CMK (cell line): ENCODE measurements around the gene SCLT1.
"Not testable (repeated sequence)": the region's sequence is repeated elsewhere in the genome, so short reads cannot be mapped to it uniquely, and the experiment has no call there.

Source experiments
- DNase-seq: peaks from one replicate; pipeline ENCODE4 v3.0.0-alpha.2; 2010; ENCODE audit warnings: low read depth

Gene SCLT1

DNA sequence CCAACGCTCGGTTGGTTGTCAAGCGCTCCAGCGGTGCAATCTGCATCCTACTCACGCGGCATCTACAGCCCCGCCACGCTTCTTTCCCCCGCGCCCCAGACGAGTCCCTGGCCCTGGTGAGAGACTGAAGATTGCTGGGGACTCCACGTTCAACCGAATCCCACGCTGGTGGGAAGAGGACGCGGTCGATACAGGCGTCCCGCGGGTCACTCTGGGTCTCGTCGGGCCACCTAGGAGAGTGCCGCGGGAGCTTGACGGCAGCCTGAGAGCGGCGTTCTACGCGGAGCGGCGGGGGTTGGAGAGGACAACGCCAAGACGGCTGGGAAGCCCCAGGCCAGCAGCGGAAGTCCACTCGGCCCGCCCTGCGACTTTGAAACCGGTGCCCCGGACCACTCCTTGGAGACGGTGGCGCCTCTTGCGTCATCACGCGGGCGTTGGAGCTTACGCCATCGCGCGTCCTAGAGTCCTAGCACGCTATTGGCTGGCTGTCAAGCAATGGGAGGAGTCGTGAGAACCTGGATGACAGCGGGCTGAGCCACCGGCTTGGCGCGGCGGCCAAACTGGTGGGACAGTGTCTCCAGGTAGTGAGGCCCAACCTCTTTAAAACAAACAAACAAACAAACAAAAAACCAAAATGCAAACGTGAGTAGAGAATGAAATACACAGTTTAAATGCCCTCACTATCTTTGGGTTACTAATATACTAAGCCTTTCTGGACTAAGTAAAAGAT lies at the start of gene SCLT1:
TSS of gene SCLT1 (minus strand) at position 349 of the 730 bp plus-strand sequence. CDS start 436 bp downstream, outside the sequence.
- peak; percentile 87 for DNase-seq

DNA sequence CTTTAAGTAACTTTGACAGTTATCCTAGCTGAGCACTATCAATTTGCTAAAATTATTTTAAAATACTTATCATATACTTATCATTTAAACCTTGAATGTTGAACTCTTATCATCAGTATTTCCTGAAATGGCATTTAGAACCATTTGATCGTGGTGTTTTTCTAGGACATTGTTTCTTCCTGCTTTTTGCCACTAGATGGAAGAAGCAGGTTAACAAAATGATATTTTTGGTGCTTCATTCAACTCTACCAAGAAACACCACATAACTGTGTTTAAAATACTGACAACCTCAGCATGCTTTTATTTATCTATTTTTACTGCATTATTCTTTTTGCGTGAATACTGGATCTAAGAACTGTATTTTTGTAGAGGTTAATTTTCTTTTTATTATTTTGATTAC lies 47.2 kb upstream of the SCLT1 start:
- DNase-seq = no peak

DNA sequence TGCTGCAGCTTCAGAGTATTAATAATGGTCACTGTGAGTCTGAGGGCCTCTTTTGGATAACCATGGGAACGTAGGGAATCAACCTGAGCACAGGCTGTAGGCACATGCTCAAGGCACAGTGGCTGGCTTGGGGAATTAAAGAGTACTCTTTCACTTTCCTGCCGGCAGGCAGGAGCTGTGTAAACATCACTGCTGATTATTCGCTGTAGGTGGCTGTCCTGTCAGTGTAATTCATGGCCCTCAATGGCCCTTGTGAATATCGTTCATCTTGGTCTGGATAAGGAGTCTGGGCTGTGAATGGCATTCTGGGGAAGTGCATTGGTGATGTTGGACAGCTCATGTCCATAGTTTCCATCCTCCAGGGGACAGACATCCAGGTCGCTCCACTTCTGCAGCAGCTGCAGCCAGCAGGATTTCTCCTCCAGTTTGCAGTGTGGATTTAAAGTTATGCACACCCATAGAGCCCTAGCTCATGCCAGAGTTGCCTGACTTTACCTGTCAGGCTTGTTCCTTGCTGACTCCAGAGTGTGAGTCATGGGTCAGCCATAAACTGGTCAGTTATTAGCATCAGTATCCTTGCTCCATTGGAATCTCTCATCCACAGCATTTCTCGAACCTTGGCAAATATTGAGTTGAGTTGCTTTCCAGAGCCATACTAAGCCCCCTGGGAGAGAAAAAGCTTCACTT lies 45.6 kb upstream of the SCLT1 start:
- DNase-seq = no peak

DNA sequence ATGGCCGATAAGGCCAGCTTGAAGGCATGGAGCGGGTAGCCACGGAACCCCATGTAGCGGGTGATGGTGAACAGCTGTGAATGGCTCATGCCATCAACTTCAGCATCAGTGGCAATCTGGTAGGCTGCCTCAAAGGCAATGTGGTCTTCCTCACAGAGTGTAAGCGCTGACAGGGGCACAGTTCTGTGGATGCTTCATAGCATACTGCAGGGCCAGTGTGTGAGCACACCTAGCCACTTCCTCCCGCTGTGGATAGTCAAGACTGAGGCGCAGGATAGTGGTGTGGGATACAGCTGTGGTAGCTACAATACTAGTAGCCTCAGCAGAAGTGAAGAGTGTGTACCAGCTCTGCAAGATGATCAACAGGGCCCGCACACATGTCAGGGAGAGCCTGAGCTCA lies 43.1 kb upstream of the SCLT1 start:
- DNase-seq = no peak

DNA sequence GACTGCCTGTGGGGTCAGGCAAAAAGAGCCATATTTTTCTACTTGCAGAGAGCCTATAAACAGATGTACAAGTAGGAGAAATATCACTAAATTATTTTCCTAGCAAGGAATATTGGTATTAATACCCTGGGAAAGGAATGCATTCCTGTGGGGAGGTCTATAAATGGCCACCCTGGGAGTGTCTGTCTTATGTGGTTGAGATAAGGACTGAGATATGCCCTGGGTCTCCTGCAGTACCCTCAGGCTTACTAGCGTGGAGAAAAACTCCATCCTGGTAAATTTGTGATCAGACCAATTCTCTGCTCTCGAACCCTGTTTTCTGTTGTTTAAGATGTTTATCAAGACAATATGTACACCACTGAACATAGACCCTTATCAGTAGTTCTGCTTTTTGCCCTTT lies 38.0 kb upstream of the SCLT1 start:
- no peak for DNase-seq

DNA sequence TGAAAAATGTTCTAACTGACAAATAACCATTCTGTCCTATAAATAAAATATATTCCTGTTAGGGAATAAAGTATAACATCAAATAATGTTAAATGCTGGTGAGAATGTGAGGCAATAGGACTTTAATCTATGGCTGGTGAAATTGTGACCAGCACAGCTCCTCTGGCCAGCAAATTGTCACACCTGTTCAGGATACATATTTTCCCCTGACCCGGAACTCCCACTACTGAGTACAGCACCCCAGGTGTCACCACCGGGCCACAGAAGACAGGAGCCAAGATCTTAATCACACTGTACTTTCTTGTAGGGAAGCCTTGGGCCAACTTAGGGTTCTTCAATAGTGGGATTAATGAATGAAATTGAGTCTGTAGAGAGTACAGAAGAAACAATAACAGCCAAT lies 35.8 kb upstream of the SCLT1 start:
- DNase-seq = no peak

DNA sequence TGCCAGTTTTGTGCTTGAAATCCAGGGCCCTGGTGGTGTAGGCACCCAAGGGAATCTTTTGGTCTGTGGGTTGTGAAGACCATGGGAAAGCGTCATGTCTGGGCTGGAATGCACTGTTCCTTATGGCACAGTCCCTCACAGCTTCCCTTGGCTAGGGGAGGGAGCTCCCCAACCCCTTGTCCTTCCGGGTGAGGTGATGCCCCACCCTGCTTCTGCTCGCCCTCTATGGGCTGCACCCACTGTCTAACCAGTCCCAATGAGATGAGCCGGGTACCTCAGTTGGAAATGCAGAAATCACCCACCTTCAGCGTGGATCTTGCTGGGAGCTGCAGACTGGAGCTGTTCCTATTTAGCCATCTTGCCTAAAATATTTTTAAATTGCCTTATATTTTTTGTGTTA lies 33.3 kb upstream of the SCLT1 start:
- not testable (repeated sequence) for DNase-seq

DNA sequence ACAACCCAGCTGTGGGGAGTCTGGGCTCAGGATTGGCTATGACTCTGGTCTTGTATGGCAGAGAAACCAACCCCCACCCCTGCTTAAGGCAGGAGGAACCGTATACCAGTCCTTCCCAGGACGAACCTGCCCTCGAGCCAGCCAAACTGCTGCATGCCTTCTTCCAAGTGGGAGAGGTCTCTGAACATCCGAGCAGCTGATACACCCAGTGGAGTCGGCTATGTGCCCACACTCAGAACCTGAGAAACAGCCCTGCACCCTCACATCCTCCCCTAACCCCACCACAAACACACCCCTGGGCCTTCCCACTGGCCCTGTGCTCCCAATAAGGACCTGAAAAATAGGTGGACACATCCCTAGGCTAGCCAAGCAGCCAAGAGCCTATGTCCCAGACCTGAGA lies 24.4 kb upstream of the SCLT1 start:
- DNase-seq = no peak

DNA sequence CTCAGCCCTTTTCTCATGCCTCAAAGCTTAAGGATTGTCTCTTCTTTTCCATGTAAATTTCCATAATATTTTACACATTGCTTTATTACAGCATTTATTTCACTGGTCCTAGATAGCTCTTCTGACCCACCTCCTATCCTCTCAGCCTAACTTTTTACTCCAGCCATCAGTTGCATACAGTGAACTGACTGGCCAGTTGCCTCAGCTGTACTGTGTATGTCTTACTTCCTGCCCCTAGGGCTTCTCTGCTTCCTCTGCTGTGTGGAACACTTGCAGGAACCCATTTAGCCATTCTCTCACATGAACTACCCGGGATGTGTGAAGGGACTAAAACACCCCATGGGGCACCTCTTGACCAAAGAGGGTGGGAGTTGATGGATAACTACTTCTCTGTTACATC lies 20.6 kb upstream of the SCLT1 start:
- DNase-seq = no peak

DNA sequence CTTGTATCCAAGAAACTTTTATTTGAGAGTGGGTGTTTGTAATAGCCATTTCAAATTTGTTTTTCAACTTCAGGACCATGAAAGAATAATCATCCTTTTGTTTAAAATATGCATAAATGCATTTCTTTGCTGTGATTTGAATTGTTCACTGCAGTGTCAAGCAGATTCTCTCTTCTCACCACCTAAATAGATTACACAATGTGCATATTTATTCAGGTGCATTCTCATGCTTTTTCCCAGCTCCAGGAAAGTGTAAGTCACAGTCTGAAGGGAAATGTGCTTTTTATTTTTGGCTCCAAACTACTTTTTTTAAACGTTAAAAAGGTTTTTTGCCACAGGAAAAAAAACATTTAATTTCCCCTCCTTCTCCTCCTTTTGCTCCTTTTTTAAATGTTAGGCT lies 20.1 kb upstream of the SCLT1 start:
- no peak for DNase-seq

DNA sequence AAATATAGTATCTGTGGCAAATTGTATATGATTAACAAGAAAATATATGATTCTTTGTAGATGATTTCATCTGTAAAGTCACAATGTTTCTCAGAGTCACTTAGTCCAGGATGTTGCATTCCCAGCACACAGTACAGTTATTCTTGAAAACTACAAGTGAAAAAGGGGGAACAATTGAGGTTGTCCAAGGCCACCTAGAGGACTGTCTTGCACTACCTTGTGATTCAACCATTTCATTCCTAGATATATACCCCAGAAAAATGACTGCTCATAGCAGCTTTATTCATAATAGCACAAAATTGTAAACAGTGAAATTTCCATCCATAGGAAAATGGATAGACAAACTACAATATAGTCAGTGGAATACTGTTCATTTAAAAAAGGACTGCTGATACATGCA lies 18.6 kb upstream of the SCLT1 start:
- no peak for DNase-seq

DNA sequence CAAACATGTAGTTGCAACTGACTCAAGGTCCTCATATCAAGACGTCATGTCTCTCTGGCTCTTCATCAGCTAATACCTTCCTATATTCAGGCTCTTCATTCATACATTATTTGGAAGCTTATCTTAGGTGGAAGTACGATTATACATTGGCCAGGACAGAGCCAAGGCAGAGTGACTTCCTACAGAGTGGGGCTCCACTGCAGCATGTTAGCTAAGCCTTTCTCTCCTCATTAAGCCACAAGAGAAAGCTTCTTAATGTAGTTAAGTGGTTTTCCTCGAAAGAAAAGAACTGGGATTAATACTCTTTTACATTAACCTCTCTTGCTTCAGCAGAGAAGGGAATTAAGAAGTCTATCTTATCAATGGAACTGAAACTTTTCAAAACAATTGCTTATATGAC lies 17.6 kb upstream of the SCLT1 start:
- DNase-seq = no peak

DNA sequence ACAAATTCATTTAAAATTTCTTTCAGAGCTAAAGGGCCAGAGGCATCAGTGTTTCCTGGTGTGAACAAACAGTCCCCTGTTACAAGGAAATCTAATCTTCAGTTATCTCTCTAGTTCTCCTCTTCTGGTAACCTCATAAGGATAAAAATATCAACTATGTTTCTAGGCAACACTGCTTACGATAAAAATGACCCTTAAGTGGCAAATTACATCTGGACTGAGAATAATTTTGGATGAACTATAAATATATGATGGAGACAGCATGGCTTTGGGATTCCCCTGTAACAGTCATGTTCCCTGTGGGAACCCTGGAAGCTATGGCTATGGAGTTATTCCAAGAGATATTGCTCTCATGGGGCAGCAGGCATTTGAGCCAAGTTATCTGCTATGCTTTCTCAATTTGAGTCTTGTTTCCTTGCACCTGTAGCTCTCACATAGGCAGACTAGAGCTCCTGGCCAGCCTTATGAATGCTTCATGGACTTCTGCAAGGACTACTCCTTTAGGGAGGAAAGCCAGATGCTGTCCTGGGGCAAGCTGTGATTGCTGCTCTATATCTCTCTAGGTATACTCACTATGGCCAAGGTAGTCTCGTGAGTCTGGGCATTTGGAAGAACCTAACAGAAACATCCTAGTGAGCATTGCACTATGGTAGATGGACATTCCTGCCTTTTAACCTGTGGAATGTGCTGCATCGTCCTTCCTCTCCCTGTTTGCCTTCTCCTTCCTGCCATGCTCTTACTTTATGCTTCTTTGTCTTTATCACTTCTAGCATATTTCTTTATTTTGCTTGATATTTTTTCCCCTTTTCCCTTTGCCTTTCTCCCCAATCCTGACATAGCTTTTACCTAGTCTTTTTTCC lies 16.9 kb upstream of the SCLT1 start:
- DNase-seq = no peak

DNA sequence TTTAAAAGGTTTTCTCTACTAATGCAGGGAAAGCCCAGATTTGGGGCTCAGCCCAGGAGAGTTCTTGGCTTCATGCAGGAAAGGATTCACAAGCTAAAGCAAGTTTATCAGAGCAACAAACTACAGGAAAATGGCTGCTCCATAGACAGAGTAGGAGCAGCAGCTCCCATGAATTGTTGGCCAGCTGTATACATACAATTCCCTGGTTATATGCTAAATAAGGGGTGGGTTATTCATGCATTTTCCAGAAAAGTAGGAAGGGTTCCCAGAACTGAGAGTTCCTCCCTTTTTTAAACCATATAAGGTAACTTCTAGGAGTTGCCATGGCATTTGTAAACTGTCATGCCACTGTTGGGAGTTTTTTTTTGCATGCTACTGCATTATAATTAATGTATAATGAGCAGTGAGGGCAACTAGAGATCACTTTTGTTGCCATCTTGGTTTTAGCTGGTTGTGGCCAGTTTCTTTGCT lies 5.2 kb upstream of the SCLT1 start:
- no peak for DNase-seq

DNA sequence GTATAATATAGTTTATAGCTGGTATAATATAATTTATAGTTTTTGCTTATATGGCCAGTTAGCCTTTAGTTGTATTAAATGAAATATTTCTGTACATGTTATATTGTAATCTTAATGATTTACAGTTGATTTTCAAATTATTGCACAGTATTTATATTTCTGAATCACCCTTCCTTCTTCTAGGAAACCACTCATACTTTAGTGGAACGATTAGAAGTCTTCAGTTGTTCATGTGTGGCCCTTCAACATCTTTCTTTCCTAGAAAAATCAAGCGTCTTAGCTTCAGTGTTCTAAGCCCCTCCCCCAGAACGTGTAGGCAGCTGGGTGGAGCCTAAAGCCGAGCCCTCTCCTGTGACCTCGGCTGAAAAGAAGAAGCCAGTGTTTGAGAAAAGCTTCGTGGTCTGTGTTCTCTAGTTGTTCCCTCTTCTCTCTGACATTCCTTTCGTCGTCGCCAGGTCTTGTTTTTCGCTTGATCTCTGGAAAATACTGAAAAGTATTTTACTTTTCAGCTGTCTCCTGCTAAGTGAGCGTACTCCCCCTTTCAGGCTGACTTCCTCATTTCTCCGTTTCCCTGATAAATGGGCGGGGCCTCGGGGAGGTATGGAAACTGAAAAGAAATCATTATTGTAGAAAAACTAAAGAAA lies 2.6 kb upstream of the SCLT1 start, which contains the start of gene C4orf33:
TSS of gene C4orf33 (plus strand) at position 342 of the 644 bp plus-strand sequence. CDS start 6,459 bp downstream, outside the sequence.
- DNase-seq = peak; percentile 42

DNA sequence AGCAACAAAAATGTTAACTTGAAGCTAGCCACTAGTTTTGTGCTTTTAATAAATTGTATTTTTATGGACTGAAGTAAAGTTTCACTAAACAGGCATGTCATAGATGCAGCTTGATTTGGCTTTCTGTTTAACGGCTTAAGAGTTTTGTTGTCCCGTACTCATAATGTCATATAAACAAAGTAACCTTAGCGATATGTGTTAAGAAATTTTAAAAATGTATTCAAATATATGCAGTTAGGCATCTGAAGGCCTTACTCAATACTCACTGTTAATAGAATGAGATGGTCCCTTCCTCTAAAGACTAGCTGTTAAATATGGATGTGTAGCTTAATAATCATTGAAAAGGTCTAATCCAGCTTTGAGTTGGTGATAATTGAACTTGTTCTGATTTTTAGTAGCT lies 1.0 kb upstream of the SCLT1 start:
- DNase-seq = no peak

DNA sequence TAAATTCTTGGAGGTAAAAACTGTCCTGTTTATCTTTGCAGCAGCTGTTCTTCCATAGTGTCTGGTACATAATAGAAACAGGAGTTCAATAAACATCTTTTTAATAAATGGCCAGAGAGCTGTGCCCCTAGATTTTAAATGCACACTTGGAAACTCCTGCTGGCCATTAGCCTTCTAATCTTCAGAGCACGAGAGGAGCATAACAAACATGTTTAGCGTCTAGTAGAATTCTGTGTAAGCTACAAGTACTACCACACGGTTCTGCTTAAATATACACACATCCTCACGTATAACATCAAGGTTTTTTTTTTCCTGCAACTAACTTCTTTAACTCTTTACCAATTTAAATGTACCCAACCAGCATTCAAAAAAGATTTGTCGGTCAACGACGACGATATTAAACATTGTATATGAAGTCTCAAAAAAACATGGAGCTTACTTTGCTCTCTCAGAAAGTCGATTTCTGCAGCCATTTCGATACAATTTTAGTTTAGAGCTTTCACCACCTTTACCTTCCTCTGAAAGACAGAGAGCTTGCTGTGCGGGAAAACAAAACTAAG lies 628 bp downstream of the SCLT1 start:
- DNase-seq = no peak

DNA sequence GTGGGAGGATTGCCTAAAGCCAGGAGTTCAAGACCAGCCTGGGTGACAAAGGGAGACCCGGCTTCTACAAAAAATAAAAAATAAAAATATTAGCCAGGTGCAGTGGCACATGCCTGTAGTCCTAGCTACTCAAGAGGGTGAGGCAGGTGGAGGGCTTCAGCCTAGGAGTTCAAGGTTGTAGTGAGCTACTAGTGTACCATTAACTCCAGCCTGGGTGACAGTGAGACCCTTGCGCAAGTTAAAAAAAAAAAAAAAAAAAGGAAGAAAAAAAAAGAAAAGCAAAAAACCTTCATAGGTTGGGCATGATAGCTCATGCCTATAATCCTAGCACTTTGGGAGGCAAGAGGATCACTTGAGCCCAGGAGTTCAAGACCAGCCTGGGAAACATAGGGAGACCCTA lies 5.8 kb downstream of the SCLT1 start:
- DNase-seq = no peak

DNA sequence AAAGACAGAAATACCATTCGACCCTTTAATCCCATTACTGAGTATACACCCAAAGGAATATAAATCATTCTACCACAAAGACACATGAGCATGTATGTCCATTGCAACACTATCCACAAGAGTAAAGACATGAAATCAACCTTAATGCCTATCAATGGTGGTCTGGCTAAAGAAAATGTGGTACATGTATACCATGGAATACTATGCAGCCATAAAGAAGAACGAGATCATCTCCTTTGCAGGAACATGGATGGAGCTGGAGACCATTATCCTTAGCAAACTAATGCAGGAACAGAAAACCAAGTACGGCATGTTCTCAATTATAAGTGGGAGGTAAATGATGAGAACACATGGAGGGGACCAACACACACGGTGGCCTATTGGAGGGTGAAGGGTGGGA lies 7.9 kb downstream of the SCLT1 start:
- no peak for DNase-seq

DNA sequence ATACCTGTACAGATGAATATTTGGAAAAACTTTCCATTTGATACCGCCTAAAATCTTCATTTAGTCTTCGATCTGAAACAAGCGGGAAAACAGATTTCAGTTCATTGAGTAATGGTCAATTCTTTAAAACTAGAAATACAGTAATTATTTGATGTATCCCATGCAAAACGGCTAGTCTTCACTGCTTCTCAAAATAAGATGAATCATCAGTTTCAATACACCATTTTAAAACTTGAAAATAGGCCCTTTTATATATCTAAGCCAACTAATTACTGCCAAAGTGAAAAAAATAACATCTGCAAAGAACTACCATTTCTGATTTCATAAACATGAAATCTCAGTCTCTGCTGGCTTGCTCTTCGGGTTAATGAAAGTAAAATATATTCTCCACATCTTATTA lies 11.0 kb downstream of the SCLT1 start:
- no peak for DNase-seq

DNA sequence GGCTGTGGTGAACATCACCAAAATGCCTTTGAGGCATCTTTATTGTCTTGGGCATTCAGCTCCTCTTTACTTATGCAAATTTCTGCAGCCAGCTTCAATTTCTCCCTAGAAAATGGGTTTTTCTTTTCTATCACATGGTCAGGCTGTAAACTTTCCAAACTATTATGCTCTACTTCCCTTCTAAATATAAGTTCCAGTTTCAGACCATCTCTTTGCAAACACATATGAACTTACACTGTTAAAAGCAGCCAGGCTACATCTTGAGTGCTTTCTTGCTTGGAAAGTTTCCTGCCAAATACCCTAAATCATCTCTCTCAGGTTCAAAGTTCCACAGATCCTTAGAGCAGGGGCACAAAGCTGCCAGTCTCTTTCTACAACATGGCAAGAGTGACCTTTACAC lies 13.2 kb downstream of the SCLT1 start:
- DNase-seq = no peak

DNA sequence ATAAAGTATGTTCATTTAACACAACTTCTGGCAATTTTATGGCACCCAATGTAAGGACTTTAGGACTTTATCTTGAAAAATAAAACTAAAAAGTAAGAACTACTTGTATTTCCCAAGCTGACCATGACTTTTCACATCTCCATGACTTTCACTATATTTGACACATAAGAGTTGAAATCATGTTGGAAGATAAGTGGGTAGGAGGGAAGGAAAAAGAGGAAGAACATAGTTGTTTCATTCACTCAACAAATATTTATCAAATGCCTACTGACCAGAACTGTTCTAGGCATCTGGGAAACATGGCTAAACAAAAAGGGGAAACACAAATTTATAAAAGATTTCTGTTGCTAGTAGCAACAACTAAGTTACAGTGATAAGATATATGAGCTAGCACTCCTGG lies 16.0 kb downstream of the SCLT1 start:
- no peak for DNase-seq
